SU-DHL-6 (cell line): Measurements from ENCODE around the gene NCMAP.

Experiments
- H2AFZ ChIP-seq: fragments of 200-600 bp; sonication (generic); 2 replicates; pipeline ENCODE4 v1.6.1; 2014; ENCODE audit warnings: low read depth, mild to moderate bottlenecking, moderate library complexity, mixed read lengths, antibody characterized with exemption, low read length; ENCODE audit not compliant: severe bottlenecking
- H3F3A ChIP-seq: fragments of 200-600 bp; shearing (Covaris generic); 2 replicates; pipeline ENCODE4 v1.6.0; 2016; ENCODE audit warnings: antibody characterized with exemption, mild to moderate bottlenecking; ENCODE audit not compliant: insufficient read depth
- H3K27ac ChIP-seq: fragments of 200-600 bp; sonication (generic); 2 replicates; pipeline ENCODE4 v1.5.1; 2016; ENCODE audit warnings: low read depth, mild to moderate bottlenecking, low read length, moderate library complexity, mixed read lengths
- H3K27me3 ChIP-seq: fragments of 200-600 bp; sonication (generic), shearing (Covaris generic); 2 replicates; pipeline ENCODE4 v1.6.0; 2014; ENCODE audit warnings: mild to moderate bottlenecking, low read length
- H3K36me3 ChIP-seq: fragments of 200-600 bp; sonication (generic); 2 replicates; pipeline ENCODE4 v1.6.1; 2014; ENCODE audit warnings: mild to moderate bottlenecking, low read length, mixed read lengths
- H3K4me2 ChIP-seq: fragments of 300-600, 200-600 bp; shearing (Covaris generic), sonication (generic); 2 replicates; pipeline ENCODE4 v1.6.0; 2014; ENCODE audit warnings: low read length, low read depth, mild to moderate bottlenecking; ENCODE audit not compliant: poor library complexity, severe bottlenecking
- H3K4me3 ChIP-seq: fragments of 200-600 bp; sonication (generic); 2 replicates; pipeline ENCODE4 v1.5.1; 2014; ENCODE audit warnings: antibody characterized with exemption, low read length, mild to moderate bottlenecking, mixed read lengths; ENCODE audit not compliant: insufficient read depth, poor library complexity, severe bottlenecking
- H3K79me2 ChIP-seq: fragments of 200-600 bp; sonication (generic); 2 replicates; pipeline ENCODE4 v1.6.1; 2014; ENCODE audit warnings: mild to moderate bottlenecking, low read length, moderate library complexity; ENCODE audit not compliant: insufficient read depth
- H3K9ac ChIP-seq: fragments of 200-600 bp; sonication (generic); 2 replicates; pipeline ENCODE4 v1.7.0; 2014; ENCODE audit warnings: mild to moderate bottlenecking, low read length
- H3K9me2 ChIP-seq: fragments of 200-600 bp; sonication (generic); replicated peaks from 2 replicates; pipeline ENCODE4 v1.6.1; 2014; ENCODE audit warnings: low read length; ENCODE audit not compliant: insufficient read depth
- H3K9me3 ChIP-seq: fragments of 200-600 bp; sonication (generic); 2 replicates; pipeline ENCODE4 v1.6.1; 2014; ENCODE audit warnings: low read length, mixed read lengths; ENCODE audit not compliant: insufficient read depth
- H4K20me1 ChIP-seq: fragments of 200-600 bp; sonication (generic); 2 replicates; pipeline ENCODE4 v1.6.1; 2014; ENCODE audit warnings: low read depth, mild to moderate bottlenecking, antibody characterized with exemption, low read length, moderate library complexity, mixed read lengths
- CTCF ChIP-seq: fragments of 200-600 bp; sonication (generic); IDR thresholded peaks from one replicate; pipeline ENCODE4 v1.5.1; 2017; ENCODE audit warnings: antibody characterized with exemption, mild to moderate bottlenecking, low read length, moderate library complexity; ENCODE audit not compliant: insufficient read depth, poor library complexity, severe bottlenecking
- EZH2phosphoT487 ChIP-seq: fragments of 200-600 bp; sonication (generic), shearing (Covaris generic); conservative IDR thresholded peaks from 2 replicates; pipeline ENCODE4 v1.6.1; 2018; ENCODE audit warnings: mild to moderate bottlenecking, antibody characterized with exemption, low read length, moderate library complexity, mixed read lengths

The NCMAP gene

GRCh38 chr1:24636661-24637357, 80.9 kb downstream of the NCMAP start:
- Histone ChIP-seq H3K79me2 (no peaks in the 10 kb centered on the region), H3F3A (no peaks in the 10 kb centered on the region), H4K20me1 (no peaks in the 10 kb centered on the region), H3K27ac (no peak overlapping the region), H3K9ac (no peak overlapping the region), H3K27me3 (no peaks in the 10 kb centered on the region), H3K4me3 (no peak overlapping the region), H3K36me3 (no peaks in the 10 kb centered on the region), H3K9me3 (no peaks in the 10 kb centered on the region), H3K9me2 (no peaks in the 10 kb centered on the region), H2AFZ (no peak overlapping the region), H3K4me2 (no peak overlapping the region)
- TF ChIP-seq CTCF (no peak), EZH2phosphoT487 (no peak)

DNA sequence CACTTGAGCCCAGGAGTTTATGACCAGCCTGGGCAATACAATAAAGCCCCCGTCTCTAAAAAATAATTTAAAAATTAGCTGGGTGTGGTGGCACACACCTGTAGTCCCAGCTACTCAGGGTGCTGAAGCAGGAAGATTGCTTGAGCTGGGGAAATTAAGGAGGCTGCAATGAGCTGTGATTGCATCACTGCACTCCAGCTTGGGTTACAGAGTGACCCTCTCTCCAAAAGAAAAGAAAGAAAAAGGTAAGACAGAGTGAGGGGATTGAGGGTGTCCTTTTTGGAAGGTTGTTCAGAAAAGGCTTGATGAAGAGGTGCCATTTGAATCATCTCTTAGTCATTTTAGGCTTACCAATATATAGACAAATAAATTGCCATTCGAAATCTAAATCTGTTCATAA, 83.2 kb downstream of the NCMAP start:
- Histone ChIP-seq H3K79me2 (peaks cover 10% of the 10 kb centered on the region), H3K9me3 (no peaks in the 10 kb centered on the region), H3K4me3 (no peak overlapping the region), H2AFZ (no peak overlapping the region), H3K27ac (no peak overlapping the region), H3K9ac (no peak overlapping the region), H3K27me3 (no peaks in the 10 kb centered on the region), H3K36me3 (no peaks in the 10 kb centered on the region), H3K9me2 (no peaks in the 10 kb centered on the region), H4K20me1 (peaks cover under 1% of the 10 kb centered on the region; the same call in 1 of the 2 replicates), H3F3A (no peaks in the 10 kb centered on the region), H3K4me2 (no peak overlapping the region)
- TF ChIP-seq EZH2phosphoT487 (no peak), CTCF (no peak)

- peaks cover 8% of the 10 kb centered on the region; the same call in 1 of the 2 replicates for H4K20me1 ChIP-seq
- no peaks in the 10 kb centered on the region for H3K27me3 ChIP-seq
- no peak overlapping the region for H2AFZ ChIP-seq
- no peaks in the 10 kb centered on the region for H3K9me2 ChIP-seq
- no peak overlapping the region for H3K4me3 ChIP-seq
- H3K79me2 ChIP-seq = peaks cover 18% of the 10 kb centered on the region
- H3K9me3 ChIP-seq = no peaks in the 10 kb centered on the region
- H3K9ac ChIP-seq = no peak overlapping the region
- TF ChIP-seq EZH2phosphoT487 (no peak), CTCF (no peak)
- H3F3A ChIP-seq = 0 out of 2 replicates have a peak, but pooled peaks cover under 1% of the 10 kb centered on the region
- no peak overlapping the region for H3K27ac ChIP-seq
- no peaks in the 10 kb centered on the region for H3K36me3 ChIP-seq
- H3K4me2 ChIP-seq = no peak overlapping the region
Measured at GRCh38 chr1:24639881-24640280, 84.0 kb downstream of the NCMAP start.
